Measurements from ENCODE around the gene ROPN1B.
"Not testable (repeated sequence)": the region's sequence is repeated elsewhere in the genome, so short reads cannot be mapped to it uniquely, and the experiment has no call there.

DNA sequence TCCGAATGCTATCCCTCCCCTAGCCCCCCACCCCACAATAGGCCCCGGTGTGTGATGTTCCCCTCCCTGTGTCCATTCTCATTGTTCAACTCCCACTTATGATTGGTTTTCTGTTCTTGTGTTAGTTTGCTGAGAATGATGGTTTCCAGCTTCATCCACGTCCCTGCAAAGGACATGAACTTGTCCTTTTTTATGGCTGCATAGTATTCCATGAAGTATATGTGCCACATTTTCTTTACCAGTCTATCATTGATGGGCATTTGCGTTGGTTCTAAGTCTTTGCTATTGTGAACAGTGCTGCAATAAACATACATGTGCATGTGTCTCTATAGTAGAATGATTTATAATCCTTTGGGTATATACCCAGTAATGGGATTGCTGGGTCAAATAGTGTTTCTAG lies 12.0 kb upstream of the ROPN1B start:
- TF ChIP-seq, protein P1, sequence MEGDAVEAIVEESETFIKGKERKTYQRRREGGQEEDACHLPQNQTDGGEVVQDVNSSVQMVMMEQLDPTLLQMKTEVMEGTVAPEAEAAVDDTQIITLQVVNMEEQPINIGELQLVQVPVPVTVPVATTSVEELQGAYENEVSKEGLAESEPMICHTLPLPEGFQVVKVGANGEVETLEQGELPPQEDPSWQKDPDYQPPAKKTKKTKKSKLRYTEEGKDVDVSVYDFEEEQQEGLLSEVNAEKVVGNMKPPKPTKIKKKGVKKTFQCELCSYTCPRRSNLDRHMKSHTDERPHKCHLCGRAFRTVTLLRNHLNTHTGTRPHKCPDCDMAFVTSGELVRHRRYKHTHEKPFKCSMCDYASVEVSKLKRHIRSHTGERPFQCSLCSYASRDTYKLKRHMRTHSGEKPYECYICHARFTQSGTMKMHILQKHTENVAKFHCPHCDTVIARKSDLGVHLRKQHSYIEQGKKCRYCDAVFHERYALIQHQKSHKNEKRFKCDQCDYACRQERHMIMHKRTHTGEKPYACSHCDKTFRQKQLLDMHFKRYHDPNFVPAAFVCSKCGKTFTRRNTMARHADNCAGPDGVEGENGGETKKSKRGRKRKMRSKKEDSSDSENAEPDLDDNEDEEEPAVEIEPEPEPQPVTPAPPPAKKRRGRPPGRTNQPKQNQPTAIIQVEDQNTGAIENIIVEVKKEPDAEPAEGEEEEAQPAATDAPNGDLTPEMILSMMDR (IDR thresholded peaks at IDR 0.05; ENCODE audit: low read depth, low read length): not testable (repeated sequence)
- TF ChIP-seq EZH2phosphoT487 (IDR thresholded peaks at IDR 0.05; ENCODE audit: low read depth): not testable (repeated sequence)

All from OCI-LY3 (cell line).